HG03457 (cell line): Measurements from ENCODE around the gene TSPAN11.

Source experiments
- ATAC-seq: cut with Tn5 transposase; IDR thresholded peaks from one replicate; pipeline ENCODE4 v1.9.1; 2021; ENCODE audit warnings: moderate number of reproducible peaks; ENCODE audit not compliant: unreplicated experiment

The TSPAN11 gene

GRCh38 chr12:31037931-31038330 is 111.4 kb downstream of the TSPAN11 start:
- no peak for ATAC-seq

GRCh38 chr12:31041033-31041564 is 114.6 kb downstream of the TSPAN11 start:
- no peak for ATAC-seq
